K562 (cell line): ENCODE data around the gene IL31. TPM values are rescaled to one million over a fixed set of nuclear protein-coding genes. Genes with fewer than 3 reads are reported as not detected.

ENCODE experiments used
- AFF1 ChIP-seq, 2 experiments: fragments of 450-650 bp; IDR thresholded peaks; 2 replicates each; pipeline ENCODE4 v1.6.1; 2018; ENCODE audit warnings: mild to moderate bottlenecking in 2 of 2, low read depth in 1 of 2; ENCODE audit not compliant: partially characterized antibody in 2 of 2
- ARID1B ChIP-seq: fragments of 450-650 bp; IDR thresholded peaks from 2 replicates; pipeline ENCODE4 v1.6.1; 2016; ENCODE audit warnings: antibody characterized with exemption, mild to moderate bottlenecking, inconsistent platforms
- CBFA2T2 ChIP-seq: fragments of 450-650 bp; conservative IDR thresholded peaks from 2 replicates; pipeline ENCODE4 v1.6.1; 2017; ENCODE audit warnings: mild to moderate bottlenecking
- FUS ChIP-seq: fragments of 200-400 bp; formaldehyde crosslinking; optimal IDR thresholded peaks from 2 replicates; pipeline ENCODE3; 2017; ENCODE audit warnings: low read depth, low read length
- HDAC2 ChIP-seq: fragments of 450-650 bp; IDR thresholded peaks from 2 replicates; pipeline ENCODE4 v1.6.1; 2016; ENCODE audit warnings: mild to moderate bottlenecking
- NCOR1 ChIP-seq: fragments of 450-650 bp; IDR thresholded peaks from 2 replicates; pipeline ENCODE4 v1.6.1; 2016; ENCODE audit warnings: mild to moderate bottlenecking, moderate library complexity
- PKNOX1 ChIP-seq: fragments of 450-650 bp; IDR thresholded peaks from 2 replicates; pipeline ENCODE4 v1.6.1; 2016
- RCOR1 ChIP-seq, 2 experiments: IDR thresholded peaks; 2 replicates each; pipeline ENCODE4 v1.6.1; 2012; ENCODE audit warnings: low read depth in 2 of 2, low read length in 2 of 2, borderline replicate concordance in 1 of 2, improper control_type of control experiment in 1 of 2
- SMARCE1 ChIP-seq: fragments of 450-650 bp; IDR thresholded peaks from 2 replicates; pipeline ENCODE4 v1.7.1; 2016; ENCODE audit warnings: mild to moderate bottlenecking
- TAL1 ChIP-seq: fragments of 450-650 bp; IDR thresholded peaks from 2 replicates; pipeline ENCODE4 v1.6.1; 2016; ENCODE audit warnings: mild to moderate bottlenecking
- TRIM24 ChIP-seq, 2 experiments: fragments of 450-650 bp; IDR thresholded peaks; 2 replicates each; pipeline ENCODE4 v1.6.1; 2016
- WHSC1 ChIP-seq: IDR thresholded peaks from one replicate; pipeline ENCODE4 v1.6.1; 2012; ENCODE audit warnings: low read length, control low read depth, inconsistent platforms
- ZBTB40 ChIP-seq, 2 experiments: fragments of 450-650 bp in 1 of 2; sonication (generic) in 1 of 2; formaldehyde crosslinking in 1 of 2; IDR thresholded peaks; 2 replicates each; pipeline versions ENCODE4 v1.7.1 to v1.9.0; 2016 to 2022; ENCODE audit warnings: inconsistent platforms in 1 of 2, mild to moderate bottlenecking in 1 of 2, missing genetic modification reagents in 1 of 2
- ZNF274 ChIP-seq: IDR thresholded peaks from 2 replicates; pipeline ENCODE4 v1.6.1; 2011; ENCODE audit warnings: low read depth, mild to moderate bottlenecking, low read length, moderate library complexity, borderline replicate concordance
- ZNF408 ChIP-seq: fragments of 250-450 bp; sonication (Bioruptor Pico); IDR thresholded peaks from 2 replicates; pipeline ENCODE4 v1.4.0; 2020; ENCODE audit warnings: low read depth, mild to moderate bottlenecking, moderate library complexity
- polyA plus RNA-seq, 8 experiments: library from polyadenylated mRNA; depleted of rRNA in 4 of 8; stranded (reverse) in 5 of 8; unstranded in 3 of 8; fragments of >200 nt; fragmentation: Nextera tagmentation in 2 of 8; fragmentation: Illumina TruSeq in 1 of 8; extraction: Ambion mirVana in 2 of 8; extraction: Trizol in 1 of 8; gene quantifications; 2 replicates each; pipeline versions ENCODE4 v1.2.1 to v1.2.3, GENCODE V29; 2011 to 2014; ENCODE audit warnings: inconsistent platforms in 1 of 8, missing spikeins in 1 of 8
- total RNA-seq, 7 experiments: library from RNA; depleted of rRNA in 6 of 7; stranded (reverse); fragments of >200 nt in 6 of 7; fragmentation: Illumina TruSeq in 2 of 7; extraction: Trizol in 2 of 7; gene quantifications; 2 replicates each; pipeline versions ENCODE4 v1.2.1 to v1.2.3, GENCODE V29; 2011 to 2021; ENCODE audit warnings: low replicate concordance in 1 of 7

Gene IL31
- total and polyA plus RNA-seq, 9 of the 15 experiments (the other 6 are each of a cell fraction or from before 2014, with no cell fraction given) = not detected

GRCh38 chr12:122155705-122156104, 18.3 kb downstream of the IL31 start (continued):
- TF ChIP-seq TRIM24 (IDR thresholded peaks at IDR 0.05) (peak; percentile 35 to 58; a peak in 1 of 4 replicates), FUS (no peak), SMARCE1 (peak; percentile 31; the same call in 1 of the 2 replicates), PKNOX1 (peak; percentile 68), AFF1 (IDR thresholded peaks at IDR 0.05; ENCODE audit: low read depth in 1 of 2, partially characterized antibody in 2 of 2) (no peak), HDAC2 (peak; percentile 54; the same call in 1 of the 2 replicates), NCOR1 (peak; percentile 73), RCOR1 (IDR thresholded peaks at IDR 0.05; ENCODE audit: borderline replicate concordance in 1 of 2, low read depth in 2 of 2, low read length in 2 of 2) (peak in 1 of 2 experiments; percentile 78; a peak in 2 of 4 replicates), CBFA2T2 (peak; percentile 85), WHSC1 (no peak), TAL1 (peak; percentile 72), ZNF408 (CRISPR knock-in tag) (no peak), ZBTB40 (IDR thresholded peaks at IDR 0.05) (no peak), ZBTB40 (CRISPR knock-in tag; IDR thresholded peaks at IDR 0.05) (no peak), ZNF274 (no peak), ARID1B (peak; percentile 74)
